ENCODE results near the gene CDPF1.
"Not testable (repeated sequence)": the region's sequence is repeated elsewhere in the genome, so short reads cannot be mapped to it uniquely, and the experiment has no call there.

DNA sequence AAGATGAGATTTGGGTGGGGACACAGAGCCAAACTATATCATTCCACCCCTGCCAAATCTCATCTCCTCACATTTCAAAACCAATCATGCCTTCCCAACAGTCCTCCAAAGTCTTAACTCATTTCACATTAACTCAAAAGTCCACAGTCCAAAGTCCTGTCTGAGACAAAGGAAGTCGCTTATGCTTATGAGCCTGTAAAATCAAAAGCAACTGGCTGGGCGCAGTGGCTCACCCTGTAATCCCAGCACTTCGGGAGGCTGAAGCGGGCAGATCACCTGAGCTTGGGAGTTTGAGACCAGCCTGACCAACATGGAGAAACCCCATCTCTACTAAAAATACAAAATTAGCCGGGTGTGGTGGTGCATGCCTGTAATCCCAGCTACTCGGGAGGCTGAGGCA, 14.4 kb upstream of the CDPF1 start:
- not testable (repeated sequence) for TF ChIP-seq EZH2phosphoT487 (IDR thresholded peaks at IDR 0.05; ENCODE audit: borderline replicate concordance, low read depth, low read length); CTCF (conservative IDR thresholded peaks at IDR 0.05; ENCODE audit: low read length)

Data from OCI-LY7 (cell line).